ENCODE data around the gene CYTH2. TPM values are rescaled to one million over a fixed set of nuclear protein-coding genes. Genes with fewer than 3 reads are reported as not detected.

The CYTH2 gene
- total and polyA plus RNA-seq, 2 of the 8 experiments (the other 6 are each of a cell fraction or from before 2014, with no cell fraction given): 43.7 to 71.4 TPM

- Histone ChIP-seq H2BK20ac (ENCODE audit: low read length) (no peak overlapping the region), H2BK15ac (ENCODE audit: low read length) (no peak overlapping the region), H3K9me3 (ENCODE audit: insufficient read depth in 2 of 2, low read depth in 1 of 2, low read length in 1 of 2) (peaks cover 7 to 10% of the 10 kb centered on the region in 2 experiments; a peak in 2 of 4 replicates), H4K91ac (replicated peaks; ENCODE audit: insufficient read length, low read length) (no peak overlapping the region), H3K4me1 (replicated peaks in 1 of 4; ENCODE audit: control insufficient read depth in 3 of 4, insufficient read depth in 4 of 4, low read length in 3 of 4) (no peaks in the 10 kb centered on the region; a peak in 2 of 7 replicates), H3K4ac (replicated peaks; ENCODE audit: insufficient read length, low read depth, low read length) (no peak overlapping the region), H3K36me3 (ENCODE audit: control insufficient read depth in 2 of 4, insufficient read depth in 4 of 4, low read length in 3 of 4) (no peaks in the 10 kb centered on the region), H3K4me3 (ENCODE audit: extremely low read depth in 1 of 4, insufficient read depth in 2 of 4, low read depth in 3 of 4, low read length in 4 of 4) (no peak overlapping the region), H3K27ac (ENCODE audit: low read depth, low read length) (no peak overlapping the region), H3K79me1 (ENCODE audit: low read depth, low read length) (no peaks in the 10 kb centered on the region), H2AFZ (ENCODE audit: low read length) (no peak overlapping the region), H2BK5ac (ENCODE audit: low read depth, low read length) (no peak overlapping the region), H3K56ac (replicated peaks; ENCODE audit: insufficient read length, low read depth, low read length) (no peak overlapping the region), H2AK5ac (ENCODE audit: low read depth, low read length) (no peak overlapping the region), H3K4me2 (ENCODE audit: insufficient read depth in 1 of 2, low read depth in 2 of 2, low read length in 2 of 2) (no peak overlapping the region), H3K14ac (ENCODE audit: insufficient read length) (no peak overlapping the region), H3K27me3 (replicated peaks in 1 of 4; ENCODE audit: control insufficient read depth in 3 of 4, extremely low read depth in 1 of 4, insufficient read depth in 3 of 4, low read length in 3 of 4) (no peaks in the 10 kb centered on the region), H4K8ac (ENCODE audit: extremely low read depth, insufficient read depth, low read length) (no peak overlapping the region), H4K20me1 (replicated peaks in 1 of 2; ENCODE audit: control insufficient read depth in 1 of 2, insufficient read depth in 2 of 2, low read length in 2 of 2) (no peaks in the 10 kb centered on the region), H3K23ac (ENCODE audit: insufficient read length) (no peak overlapping the region), H3K79me2 (ENCODE audit: control insufficient read depth in 1 of 2, insufficient read depth in 2 of 2, low read length in 2 of 2) (no peaks in the 10 kb centered on the region), H2BK12ac (ENCODE audit: low read depth, low read length) (no peak overlapping the region), H3K9ac (replicated peaks in 1 of 4; ENCODE audit: extremely low read depth in 1 of 4, low read depth in 3 of 4, low read length in 3 of 4) (no peak overlapping the region), H4K5ac (ENCODE audit: insufficient read length, low read depth, low read length) (no peak overlapping the region), H3K18ac (ENCODE audit: extremely low read depth, low read length) (no peak overlapping the region), H3K23me2 (ENCODE audit: low read depth, low read length) (no peaks in the 10 kb centered on the region), H2BK120ac (replicated peaks; ENCODE audit: low read depth, low read length) (no peak overlapping the region)
- ChIA-PET POLR2A (ENCODE audit: partially characterized antibody) (interaction anchor here (1.3 kb wide), 1 partner anchor 15 kb away, joined by 4 read pairs; no protein-coding TSS in a partner anchor), CTCF (ENCODE audit: partially characterized antibody) (interaction anchor here (0.8 to 1.5 kb wide), 5 partner anchors 8 to 133 kb away, joined by 3 to 5 read pairs (median 4); partner anchors contain the start of gene KDELR1)
- 90% methylated on average over 5 of the region's 5 CpGs; no CpG with 5 or more reads in 1 of the 2 experiments for WGBS, 2 experiments (ENCODE audit: extremely low coverage in 1 of 2, insufficient coverage in 1 of 2, insufficient read length in 1 of 2, insufficient replicate concordance in 2 of 2, low coverage in 1 of 2, low lambda C conversion rate in 2 of 2, missing lambda C conversion rate in 1 of 2)
- FAIRE-seq (no peak), DNase-seq (ENCODE audit: low read depth in 1 of 2, low spot score in 2 of 2) (no peak)
- TF ChIP-seq KDM1A (IDR thresholded peaks at IDR 0.05; ENCODE audit: borderline replicate concordance, low read length) (no peak), CBX5 (IDR thresholded peaks at IDR 0.05; ENCODE audit: low read depth, low read length) (no peak), TEAD4 (IDR thresholded peaks at IDR 0.05; ENCODE audit: low read depth, low read length) (no peak), CEBPB (IDR thresholded peaks at IDR 0.05; ENCODE audit: low read depth, low read length) (no peak), KDM5A (IDR thresholded peaks at IDR 0.05; ENCODE audit: low read length) (no peak), KDM4A (IDR thresholded peaks at IDR 0.05; ENCODE audit: low read depth, low read length, severe bottlenecking) (no peak), NANOG (IDR thresholded peaks at IDR 0.05; ENCODE audit: insufficient read depth, low read depth, low read length, poor library complexity, severe bottlenecking) (no peak), JUND (IDR thresholded peaks at IDR 0.05; ENCODE audit: low read length) (no peak), RXRA (IDR thresholded peaks at IDR 0.05; ENCODE audit: insufficient read depth, low read depth, low read length) (no peak), EZH2 (IDR thresholded peaks at IDR 0.05; ENCODE audit: low read depth, low read length, severe bottlenecking) (no peak), TAF1 (IDR thresholded peaks at IDR 0.05; ENCODE audit: low read depth, low read length) (no peak), POLR2AphosphoS5 (IDR thresholded peaks at IDR 0.05; ENCODE audit: low read depth, low read length) (no peak)
- TF ChIP-seq, protein P1, sequence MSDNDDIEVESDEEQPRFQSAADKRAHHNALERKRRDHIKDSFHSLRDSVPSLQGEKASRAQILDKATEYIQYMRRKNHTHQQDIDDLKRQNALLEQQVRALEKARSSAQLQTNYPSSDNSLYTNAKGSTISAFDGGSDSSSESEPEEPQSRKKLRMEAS (IDR thresholded peaks at IDR 0.05): no peak
- TF ChIP-seq, protein P2, sequence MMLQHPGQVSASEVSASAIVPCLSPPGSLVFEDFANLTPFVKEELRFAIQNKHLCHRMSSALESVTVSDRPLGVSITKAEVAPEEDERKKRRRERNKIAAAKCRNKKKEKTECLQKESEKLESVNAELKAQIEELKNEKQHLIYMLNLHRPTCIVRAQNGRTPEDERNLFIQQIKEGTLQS (IDR thresholded peaks at IDR 0.05; ENCODE audit: insufficient read depth, low read depth, low read length): no peak
These were observed 55.6 kb downstream of the CYTH2 start for GRCh38 chr19:48524732-48525131.
